ENCODE measurements around the gene SNRPD2.
"Not testable (repeated sequence)": the region's sequence is repeated elsewhere in the genome, so short reads cannot be mapped to it uniquely, and the experiment has no call there.

The SNRPD2 gene

DNA sequence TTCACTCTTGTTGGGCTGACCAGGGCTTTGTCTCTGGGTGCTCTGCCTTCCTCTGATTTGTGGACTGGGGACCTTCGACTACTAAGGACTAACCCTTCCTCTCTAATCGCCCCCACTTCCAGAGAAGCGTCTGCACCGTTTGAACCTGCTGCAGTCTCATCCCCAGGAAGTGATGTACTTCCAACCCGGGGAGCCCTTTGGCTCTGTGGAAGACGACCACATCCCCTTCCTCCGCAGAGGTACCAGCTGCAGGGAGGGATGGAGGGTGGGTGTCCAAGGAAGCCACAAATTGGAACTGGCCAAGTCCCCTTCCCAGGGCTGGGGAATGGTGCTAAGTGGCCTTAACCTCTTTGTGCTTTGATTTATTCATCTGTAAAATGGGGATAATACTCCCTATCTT is 9.9 kb upstream of the SNRPD2 start:
- no peak for DNase-seq (ENCODE audit: low spot score)

DNA sequence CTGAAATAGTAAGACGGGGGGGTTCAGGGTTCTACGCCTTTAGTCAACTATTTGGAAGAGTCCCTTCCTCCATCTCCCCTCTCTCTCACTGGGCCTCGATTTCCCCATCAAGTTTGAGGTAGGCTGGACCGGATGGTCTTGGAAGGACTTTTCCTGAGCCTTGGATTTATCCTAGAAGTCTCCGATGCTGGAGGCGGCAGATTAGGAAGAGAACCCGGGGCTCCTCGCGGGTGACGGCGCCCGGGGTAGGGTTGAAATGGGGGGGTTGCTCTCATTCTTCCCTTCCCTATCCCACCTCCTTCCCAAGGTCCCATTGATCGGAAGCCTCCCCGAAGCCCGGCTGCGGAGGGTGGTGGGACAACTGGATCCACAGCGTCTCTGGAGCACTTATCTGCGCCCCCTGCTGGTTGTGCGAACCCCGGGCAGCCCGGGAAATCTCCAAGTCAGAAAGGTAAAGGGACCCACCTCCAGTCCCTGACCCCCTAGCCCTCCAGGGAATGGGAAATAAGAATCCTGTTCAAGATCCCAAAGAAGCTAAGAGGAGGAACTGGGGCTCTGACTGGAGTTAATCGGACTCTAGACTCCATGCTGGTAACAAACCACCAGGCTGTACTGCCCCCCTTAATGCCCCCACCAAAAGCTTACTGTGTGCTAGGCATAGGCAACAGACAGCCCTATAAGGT is 1.5 kb upstream of the SNRPD2 start:
- peak; percentile 74 for DNase-seq (ENCODE audit: low spot score)

DNA sequence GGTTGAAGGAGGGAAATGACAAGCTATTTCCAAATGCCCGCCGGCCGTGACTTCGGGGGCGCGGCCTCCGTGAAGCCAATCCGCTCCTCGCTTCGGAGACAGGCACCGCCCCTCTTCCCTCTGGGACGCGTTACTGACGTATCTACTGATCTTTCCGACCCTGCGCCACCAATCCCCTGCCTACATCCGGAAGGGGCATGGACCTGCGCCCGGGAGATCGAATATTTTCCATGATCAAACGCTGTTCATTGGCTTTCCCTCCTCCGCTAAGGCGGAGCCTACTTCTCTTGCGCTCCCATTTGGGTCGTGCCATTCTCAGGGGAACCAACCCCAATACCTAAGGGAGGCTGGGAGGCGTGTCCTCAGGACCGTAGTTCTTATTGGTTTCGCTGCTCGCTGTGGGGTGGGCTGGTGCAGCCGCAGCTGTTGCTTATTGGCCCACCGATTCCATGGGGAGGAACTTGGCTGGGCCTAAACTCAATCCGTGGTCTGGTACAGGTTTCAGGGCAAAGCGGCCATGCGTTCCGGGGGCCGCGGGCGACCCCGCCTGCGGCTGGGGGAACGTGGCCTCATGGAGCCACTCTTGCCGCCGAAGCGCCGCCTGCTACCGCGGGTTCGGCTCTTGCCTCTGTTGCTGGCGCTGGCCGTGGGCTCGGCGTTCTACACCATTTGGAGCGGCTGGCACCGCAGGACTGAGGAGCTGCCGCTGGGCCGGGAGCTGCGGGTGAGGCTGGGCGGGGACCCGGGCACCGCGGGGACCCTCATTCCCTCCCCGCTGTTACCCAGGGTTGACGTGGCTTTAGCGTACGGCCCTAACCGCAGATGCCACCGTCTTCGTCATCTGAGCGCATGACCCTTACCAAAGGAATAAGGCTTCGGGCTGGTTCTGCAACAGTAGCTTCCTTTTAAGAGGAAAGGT is 693 bp upstream of the SNRPD2 start, which contains the start of gene QPCTL:
Gene QPCTL, plus strand, starts transcription at position 480 of the 919 bp plus-strand sequence. Its CDS starts 38 bp downstream, at position 518.
- DNase-seq (ENCODE audit: low spot score) = peak; percentile 97

DNA sequence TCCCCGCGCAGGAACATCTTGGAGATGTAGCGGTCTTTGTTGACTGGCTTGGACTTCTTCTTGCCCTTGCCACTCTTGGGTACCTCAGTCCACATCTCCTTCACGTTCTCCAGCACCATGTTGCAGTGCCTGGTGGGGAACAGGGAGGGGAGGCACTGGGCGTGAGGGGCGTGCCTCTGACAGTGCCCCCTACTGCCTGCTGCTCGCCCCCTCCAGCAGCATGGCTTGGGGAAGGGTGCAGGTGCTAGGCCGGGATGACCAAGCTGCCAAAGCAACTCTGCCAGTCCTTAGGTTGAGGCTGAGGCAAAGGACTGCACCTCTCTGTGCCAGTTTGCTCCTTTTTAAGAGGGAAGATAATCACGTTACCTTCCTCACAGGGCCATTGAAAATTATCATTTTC is 4.2 kb downstream of the SNRPD2 start:
- DNase-seq (ENCODE audit: low spot score) = no peak

DNA sequence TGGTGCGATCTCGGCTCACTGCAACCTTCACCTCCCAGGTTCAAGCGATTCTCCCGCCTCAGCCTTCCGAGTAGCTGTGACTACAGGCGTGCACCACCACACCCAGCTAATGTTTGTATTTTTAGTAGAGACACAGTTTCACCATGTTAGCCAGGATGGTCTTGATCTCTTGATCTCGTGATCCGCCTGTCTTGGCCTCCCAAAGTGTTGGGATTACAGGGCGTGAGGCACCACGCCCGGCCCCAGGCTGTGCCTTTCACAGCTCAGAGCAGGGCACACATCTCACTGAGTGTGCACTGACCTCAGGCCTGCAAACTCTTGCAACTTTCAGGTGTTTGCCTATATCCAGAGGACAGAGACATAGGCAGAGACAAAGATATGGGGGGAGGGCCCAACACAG is 6.7 kb downstream of the SNRPD2 start:
- not testable (repeated sequence) for DNase-seq (ENCODE audit: low spot score)

DNA sequence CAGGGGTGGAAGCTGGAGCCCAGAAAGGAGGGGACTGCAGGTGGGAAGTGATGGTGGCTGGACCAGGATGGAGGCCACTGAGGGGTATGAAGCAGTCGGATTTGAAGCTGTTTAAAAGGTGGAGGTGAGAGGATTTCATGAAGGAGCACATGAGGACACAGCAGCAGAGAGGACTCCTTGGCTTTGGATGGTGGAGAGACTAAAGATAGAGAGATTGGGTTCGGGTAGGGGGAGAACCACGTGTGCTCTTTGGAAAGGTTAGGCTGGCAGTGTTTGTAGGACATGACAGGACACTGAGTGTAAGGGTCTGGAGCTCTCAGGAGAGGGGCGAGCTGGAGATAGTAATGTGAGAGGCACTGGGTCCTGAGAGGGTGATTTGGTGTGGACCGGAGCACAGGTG is 8.8 kb downstream of the SNRPD2 start:
- DNase-seq (ENCODE audit: low spot score) = no peak

DNA sequence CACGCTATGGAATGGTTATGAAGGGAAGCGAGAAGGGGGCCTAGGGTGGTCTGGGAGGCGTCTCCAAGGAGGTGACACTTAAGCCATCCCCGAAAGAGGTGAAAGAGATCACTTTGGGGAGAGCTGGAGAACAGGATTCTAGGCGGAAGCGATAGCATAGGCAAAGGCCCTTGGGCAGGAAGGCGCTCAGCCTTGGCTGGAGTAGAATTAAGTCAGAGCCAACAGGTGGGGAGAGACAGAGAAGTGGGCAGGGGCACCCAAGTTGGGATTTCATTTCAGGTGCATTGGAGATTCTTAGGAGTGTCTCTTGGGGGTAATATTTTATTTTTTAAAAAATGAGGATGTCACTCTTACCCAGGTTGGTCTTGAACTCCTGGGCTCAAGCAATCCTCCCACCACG is 9.6 kb downstream of the SNRPD2 start:
- DNase-seq (ENCODE audit: low spot score) = no peak

DNA sequence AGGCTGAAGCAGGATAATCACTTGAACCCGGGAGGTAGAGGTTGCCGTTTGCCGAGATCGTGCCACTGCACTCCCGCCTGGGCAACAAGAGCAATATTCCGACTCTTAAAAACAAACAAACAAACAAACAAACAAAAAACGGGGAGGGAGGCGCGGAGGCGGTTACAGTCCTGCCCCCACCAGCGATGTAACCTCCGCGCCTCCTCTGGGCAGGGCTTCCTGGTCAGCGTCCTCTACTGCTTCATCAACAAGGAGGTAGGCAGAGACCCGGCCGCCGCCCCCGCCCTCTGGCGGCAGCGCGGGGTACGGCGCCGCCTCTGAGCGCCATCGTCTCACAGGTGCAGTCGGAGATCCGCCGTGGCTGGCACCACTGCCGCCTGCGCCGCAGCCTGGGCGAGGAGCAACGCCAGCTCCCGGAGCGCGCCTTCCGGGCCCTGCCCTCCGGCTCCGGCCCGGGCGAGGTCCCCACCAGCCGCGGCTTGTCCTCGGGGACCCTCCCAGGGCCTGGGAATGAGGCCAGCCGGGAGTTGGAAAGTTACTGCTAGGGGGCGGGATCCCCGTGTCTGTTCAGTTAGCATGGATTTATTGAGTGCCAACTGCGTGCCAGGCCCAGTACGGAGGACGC is 10.2 kb downstream of the SNRPD2 start:
- DNase-seq (ENCODE audit: low spot score) = peak; percentile 75

DNA sequence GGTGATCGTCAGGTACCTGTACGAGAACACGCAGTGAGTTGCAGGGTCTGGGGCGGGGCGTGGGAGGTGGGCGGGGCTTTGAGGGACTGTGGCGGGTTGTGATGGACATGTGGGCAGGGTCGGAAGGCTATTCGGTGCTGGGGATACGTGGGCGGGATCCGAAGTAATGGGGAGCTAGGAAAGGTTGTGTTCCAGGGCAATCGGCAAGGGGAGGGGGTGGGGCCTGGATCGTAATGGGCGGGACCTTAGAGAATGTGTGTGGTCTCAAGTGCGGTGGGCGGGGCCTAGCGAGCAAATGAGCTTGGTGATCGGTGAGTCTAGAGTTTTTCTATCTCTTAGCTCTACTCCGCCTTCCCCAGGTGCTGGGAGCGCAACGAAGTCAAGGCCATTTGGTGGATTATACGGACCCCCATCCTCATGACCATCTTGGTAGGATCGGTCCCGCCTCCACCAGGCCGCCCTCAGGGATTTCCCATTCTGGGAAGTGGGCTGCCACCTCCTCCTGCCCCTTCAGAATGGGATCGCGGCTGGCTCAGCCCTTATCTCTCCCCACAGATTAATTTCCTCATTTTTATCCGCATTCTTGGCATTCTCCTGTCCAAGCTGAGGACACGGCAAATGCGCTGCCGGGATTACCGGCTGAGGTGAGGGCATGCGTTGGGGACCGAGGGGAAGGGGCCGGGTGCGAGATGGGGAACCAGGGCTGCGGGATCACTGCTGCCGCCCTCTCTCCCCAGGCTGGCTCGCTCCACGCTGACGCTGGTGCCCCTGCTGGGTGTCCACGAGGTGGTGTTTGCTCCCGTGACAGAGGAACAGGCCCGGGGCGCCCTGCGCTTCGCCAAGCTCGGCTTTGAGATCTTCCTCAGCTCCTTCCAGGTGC is 14.2 kb downstream of the SNRPD2 start:
- peak; percentile 11 for DNase-seq (ENCODE audit: low spot score)

DNA sequence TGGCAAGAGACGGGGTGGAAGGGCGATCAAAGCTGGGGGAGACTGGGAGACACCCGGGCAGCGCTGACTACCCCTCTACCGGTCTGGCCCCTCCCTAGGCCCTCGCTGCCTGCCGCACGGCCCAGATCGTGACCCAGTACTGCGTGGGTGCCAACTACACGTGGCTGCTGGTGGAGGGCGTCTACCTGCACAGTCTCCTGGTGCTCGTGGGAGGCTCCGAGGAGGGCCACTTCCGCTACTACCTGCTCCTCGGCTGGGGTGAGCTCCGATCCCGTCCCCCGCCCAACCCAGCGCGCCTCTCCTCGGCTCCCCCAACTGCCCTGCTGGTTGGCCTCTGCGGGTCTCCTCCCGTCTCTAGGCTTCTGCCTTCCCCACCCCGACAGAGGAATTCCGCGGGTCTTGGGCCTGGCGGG is 14.9 kb downstream of the SNRPD2 start:
- DNase-seq (ENCODE audit: low spot score) = no peak

DNA sequence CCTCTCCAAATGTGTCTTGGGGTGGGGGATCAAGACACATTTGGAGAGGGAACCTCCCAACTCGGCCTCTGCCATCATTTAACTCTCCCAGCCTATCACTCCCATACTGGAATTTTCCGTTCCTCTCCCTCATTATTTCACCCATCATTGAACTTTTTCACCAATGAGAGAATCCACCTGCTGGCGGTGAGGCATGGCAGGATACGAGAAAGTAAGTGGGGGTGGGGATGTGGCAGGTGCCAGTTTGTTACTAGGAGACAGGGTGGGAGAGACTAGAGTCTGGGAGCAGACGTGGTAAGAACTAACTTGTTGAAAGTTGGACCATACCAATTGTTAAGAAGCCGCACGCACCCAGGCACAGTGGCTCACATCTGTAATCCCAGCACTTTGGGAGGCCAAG is 16.8 kb downstream of the SNRPD2 start:
- DNase-seq (ENCODE audit: low spot score) = no peak

DNA sequence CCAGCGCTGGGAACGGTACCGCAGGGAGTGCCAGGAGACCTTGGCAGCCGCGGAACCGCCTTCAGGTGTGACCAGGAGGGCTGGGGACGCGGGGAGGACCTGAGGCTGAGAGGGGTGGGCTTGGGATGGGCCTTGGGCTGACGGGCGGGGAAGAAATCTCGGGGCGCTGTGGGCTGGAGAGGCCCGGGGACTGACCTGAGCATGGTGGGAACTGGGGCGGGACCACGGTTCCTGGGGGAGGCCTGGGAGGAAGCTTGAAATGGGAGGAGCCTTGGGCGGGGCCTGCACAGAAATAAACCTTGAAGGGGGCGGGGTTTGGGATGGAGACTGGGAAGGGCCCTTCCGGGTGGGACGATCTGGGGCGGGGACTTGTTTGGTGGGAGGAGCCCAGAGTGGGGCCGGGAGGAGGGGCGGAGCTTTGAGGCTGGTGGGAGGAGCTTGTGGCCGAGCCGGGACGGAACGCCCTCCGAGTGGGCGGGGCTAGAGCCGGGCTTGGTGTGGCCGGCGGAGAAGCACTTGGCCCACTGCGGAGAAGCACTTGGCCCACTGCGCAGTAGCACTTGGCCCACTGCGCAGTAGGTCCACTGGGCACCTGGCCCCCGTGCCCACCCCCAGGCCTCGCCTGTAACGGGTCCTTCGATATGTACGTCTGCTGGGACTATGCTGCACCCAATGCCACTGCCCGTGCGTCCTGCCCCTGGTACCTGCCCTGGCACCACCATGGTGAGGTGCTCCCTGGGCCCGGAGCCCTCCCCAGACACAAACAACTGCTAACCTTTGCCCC is 20.9 kb downstream of the SNRPD2 start:
- DNase-seq (ENCODE audit: low spot score) = peak; percentile 96

DNA sequence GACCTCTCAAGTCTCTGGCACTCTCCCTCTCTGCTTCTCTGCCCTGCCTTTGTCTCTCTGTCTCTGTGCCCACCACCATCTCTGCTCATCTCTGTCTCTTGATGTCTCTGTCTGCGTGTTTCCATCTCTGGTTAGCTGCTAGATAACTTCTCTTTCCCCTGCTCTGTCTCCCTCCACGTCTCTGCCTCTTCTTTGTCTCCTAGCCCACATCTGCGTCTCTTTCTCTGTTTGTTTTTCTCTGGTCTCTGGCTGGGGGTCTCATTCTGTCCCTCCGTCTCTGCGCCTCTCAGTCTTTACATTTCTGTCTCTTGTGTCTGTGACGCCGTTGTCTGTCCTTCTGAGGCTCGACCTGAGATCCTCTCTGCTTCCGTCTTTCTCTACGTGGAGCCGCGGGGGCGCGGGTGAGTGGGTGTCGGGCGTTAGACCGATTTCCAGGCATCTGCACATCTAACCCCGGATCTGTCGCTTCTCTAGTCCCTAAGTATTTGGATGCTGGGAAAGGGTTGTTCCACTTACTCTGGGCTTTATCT is 23.3 kb downstream of the SNRPD2 start:
- no peak for DNase-seq (ENCODE audit: low spot score)

DNA sequence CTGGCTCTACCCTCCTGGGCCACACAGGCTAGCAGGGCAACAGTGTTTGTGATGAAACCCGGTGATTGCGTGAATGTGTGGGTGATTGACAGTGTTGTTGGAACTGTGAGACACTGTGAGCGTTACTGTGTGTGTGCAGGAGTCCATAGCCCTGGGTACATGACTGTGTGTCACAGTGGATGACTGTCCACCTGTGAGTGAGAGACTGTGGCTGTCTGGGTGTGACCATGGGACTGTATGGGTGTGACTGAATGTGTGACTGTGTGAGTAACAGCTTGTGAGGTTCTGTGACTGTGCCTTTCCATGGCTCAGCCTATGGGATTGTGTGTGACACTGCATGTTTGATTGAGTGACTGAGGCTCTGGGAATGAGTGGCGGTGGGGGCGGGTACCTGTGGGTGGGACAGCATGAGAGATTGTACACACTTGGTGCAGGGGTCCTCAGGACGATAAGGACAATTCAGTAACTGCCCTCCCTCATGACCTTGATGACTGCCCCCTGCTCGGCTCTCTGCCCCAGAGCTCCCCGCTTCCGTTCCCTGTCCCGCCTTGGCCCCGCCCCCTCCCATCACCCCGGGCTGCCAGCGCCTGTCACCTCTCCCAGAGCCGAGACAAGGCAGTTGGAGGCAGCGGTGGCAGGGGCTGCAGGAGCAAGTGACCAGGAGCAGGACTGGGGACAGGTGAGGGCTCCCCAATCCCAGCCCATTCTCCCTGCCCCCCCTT is 24.0 kb downstream of the SNRPD2 start, which contains the start of gene GIPR:
Gene GIPR, plus strand, starts transcription at position 602 of the 722 bp plus-strand sequence. CDS start 1,300 bp downstream, outside the sequence.
- DNase-seq (ENCODE audit: low spot score) = no peak

DNA sequence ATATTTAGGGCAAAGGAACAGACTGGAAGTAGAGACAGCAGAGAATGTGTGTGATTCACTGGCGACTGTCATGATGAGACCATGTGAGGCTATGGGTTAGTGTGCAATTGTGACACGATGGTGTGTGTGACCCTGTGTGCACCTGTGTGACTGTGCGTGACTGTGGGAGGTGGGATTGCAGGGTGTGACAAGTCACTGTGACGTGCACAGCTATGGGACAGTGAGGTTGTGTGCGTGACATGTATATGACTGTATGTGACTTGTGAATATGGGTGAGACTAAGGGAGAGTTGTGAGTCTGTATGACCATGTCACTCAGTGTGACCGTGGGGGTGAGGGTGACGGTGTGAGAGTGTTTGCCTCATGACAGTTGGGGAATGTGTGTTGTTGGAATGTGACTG is 27.2 kb downstream of the SNRPD2 start:
- DNase-seq (ENCODE audit: low spot score) = no peak

DNA sequence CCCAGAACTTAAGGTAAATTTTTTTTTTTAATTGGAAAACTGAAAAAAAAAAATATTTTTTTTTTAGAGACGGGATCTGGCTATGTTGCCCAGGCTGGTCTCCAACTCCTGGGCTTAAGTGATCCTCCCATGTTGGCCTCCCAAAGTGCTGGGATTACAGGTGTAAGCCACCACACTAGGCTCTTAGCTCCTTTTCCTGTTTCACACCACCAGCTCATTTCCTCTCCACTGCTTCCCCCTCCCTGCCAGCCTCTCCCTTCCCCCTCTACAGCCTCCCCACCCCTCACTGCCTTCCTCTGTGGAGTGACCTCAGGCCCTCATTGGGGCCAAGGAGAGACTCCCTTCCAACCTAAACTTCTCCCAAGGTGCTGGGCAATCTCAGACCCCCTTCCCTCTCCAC is 28.0 kb downstream of the SNRPD2 start:
- no peak for DNase-seq (ENCODE audit: low spot score)

DNA sequence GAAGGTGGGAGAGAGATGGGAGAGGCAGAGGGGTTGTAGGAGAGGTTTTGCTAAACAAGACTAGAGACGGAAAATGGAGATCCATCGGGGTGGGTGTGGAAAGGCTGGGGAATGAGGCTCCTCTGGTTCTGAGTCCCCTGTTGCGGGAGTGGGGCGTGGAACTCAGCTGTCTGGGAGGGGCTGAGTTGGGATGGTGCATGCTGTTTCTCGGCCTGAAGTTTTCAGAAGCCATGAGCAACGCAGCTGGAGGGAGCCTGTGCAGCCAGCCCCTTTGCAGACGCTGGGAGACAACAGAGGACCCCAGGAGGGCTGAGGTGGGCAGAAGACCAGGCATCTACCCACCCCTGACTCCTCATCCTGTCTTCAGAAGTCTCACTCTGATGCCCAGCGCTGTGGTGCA is 31.1 kb downstream of the SNRPD2 start:
- no peak for DNase-seq (ENCODE audit: low spot score)

DNA sequence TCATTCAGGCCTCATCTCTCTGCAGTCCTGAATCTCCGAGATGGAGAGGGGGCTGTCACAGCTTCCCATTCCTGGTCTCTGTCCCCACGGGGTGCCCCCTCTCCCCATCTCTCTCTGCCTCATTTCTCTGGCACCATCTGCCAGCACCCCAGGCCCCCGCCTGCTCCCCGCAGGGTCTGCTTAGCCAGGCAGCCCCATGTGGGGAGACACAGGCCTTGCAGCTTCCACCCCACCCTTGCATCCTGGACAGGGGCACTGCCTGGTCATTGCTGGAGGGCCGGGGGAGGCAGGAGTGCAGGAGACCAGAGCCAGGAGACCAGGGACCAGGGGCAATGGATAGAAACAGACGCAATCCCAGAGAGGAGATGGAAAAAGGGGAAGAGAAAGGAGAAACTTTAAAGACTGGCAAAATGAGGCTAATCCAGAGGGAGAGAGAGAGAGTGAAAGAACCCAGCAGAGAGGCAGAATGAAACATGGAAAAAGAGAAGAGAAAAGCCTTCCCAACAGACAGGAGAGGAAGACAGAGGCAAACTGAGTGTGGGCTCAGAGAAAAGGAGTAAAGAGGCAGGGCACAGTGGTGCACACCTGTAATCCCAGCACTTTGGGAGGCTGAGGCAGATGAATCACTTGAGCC is 32.5 kb downstream of the SNRPD2 start:
- DNase-seq (ENCODE audit: low spot score) = no peak

DNA sequence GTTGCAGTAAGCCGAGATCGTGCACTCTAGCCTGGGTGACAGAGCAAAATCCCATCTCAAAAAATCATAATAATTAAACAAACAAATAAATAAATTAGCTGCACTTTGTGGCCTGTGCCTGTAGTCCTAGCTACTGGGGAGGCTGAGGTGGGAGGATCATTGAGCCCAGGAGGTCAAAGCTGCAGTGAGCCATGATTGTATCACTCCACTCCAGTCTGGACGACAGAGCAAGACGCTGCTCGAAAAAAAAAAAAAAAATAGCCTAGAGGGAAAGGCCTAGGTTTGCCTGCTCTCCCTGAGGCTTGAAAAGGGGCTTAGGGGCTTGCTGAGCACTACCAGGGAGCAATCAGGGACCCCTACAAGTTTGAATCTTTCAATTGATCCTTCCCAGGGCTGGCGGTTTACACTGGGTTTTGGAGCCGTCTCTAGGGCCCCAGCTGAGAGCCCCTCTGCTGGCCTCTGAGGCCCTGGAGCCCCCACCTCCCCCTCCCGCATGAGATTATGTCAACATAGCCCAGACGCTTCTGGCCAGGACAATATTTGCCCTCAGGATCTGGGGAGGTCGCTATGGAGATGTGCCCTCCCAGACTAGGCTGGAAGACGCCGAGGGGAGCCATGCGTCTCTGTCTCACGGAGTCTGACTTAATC is 34.1 kb downstream of the SNRPD2 start:
- no peak for DNase-seq (ENCODE audit: low spot score)
